Lower lobe of right lung (tissue), 2 donors: Measurements from ENCODE around the gene TARM1. TPM values are rescaled to one million over a fixed set of nuclear protein-coding genes. Genes with fewer than 3 reads are reported as not detected.

Experiments used
- ATAC-seq, 2 donors: fragments of 200-7000 bp; cut with Tn5 transposase; one replicate each; pipeline ENCODE4 v1.9.1; 2020 to 2022; ENCODE audit warnings: mild to moderate bottlenecking in 2 of 2, moderate library complexity in 2 of 2
- DNase-seq: peaks from one replicate; pipeline ENCODE4 v3.0.0-alpha.2; 2020
- H3K27ac ChIP-seq: fragments of 200-600 bp; one replicate; pipeline ENCODE4 v1.8.0; 2022
- H3K27me3 ChIP-seq: fragments of 200-600 bp; one replicate; pipeline ENCODE4 v1.8.0; 2022; ENCODE audit warnings: low read depth
- H3K36me3 ChIP-seq: fragments of 200-600 bp; one replicate; pipeline ENCODE4 v1.8.0; 2022; ENCODE audit warnings: mild to moderate bottlenecking
- H3K4me1 ChIP-seq: fragments of 200-600 bp; one replicate; pipeline ENCODE4 v1.8.0; 2022
- H3K4me3 ChIP-seq: fragments of 200-600 bp; one replicate; pipeline ENCODE4 v1.8.0; 2022; ENCODE audit warnings: mild to moderate bottlenecking
- H3K9me3 ChIP-seq: fragments of 200-600 bp; one replicate; pipeline ENCODE4 v1.8.0; 2022
- CTCF ChIP-seq: fragments of 200-600 bp; IDR thresholded peaks from one replicate; pipeline ENCODE4 v1.8.0; 2022; ENCODE audit warnings: antibody characterized with exemption, mild to moderate bottlenecking
- intact Hi-C: fragments of 100-400 bp; cut with DNase I; formaldehyde crosslinking; loops from one replicate; pipeline ENCODE4 v1.11.0; 2022
- long read RNA-seq: library from polyadenylated mRNA; unstranded; transcript quantifications from one replicate; pipeline ENCODE4 v2.0.0, GENCODE V29; 2021
- total RNA-seq: library from RNA; stranded (reverse); fragmentation: NEBNext Ultra II Directional; extraction: Animal tissue kit (Norgen Biotek cat#: 25700); gene quantifications from one replicate; pipeline ENCODE4 v1.2.1, GENCODE V29; 2021
- donor health status: DM: no; HTN: yes; CAD: no; lungs with severe emphysema.

TARM1 gene
- total RNA-seq = not detected
- long read RNA-seq = 0 reads

DNA sequence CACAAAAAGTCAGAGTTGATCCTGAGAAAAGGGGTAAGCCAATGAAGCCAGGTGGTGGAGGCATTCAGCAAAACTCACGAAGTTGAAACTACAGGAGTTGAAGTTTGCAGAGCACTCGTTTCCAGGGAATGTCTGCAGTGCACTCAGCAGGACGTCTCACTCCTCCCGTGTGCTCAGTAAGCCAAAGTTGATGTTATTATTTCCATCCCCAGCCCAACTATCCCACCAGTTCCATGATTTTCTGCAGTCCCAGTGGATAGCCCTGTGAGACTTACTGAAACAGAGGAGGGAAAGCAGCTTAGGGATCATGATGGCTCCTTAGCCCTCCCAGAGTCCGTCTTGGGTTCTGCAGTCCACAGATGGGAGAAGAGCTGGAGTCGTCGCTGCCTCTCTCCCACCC, at the start of gene TARM1:
Gene TARM1 (minus strand): TSS at position 334 of the 400 bp plus-strand sequence. CDS start 25 bp downstream, at position 309.
- DNase-seq (no peak), ATAC-seq (no peak)
- Histone ChIP-seq H3K27me3 (peaks cover 3% of the 10 kb centered on the region), H3K4me3 (no peak within 1 kb of the TSS), H3K4me1 (no peaks in the 10 kb centered on the region), H3K27ac (no peak within 1 kb of the TSS), H3K9me3 (peaks cover 9% of the 10 kb centered on the region), H3K36me3 (no peaks in the 10 kb centered on the region)
- intact Hi-C loops = no loop called here
- TF ChIP-seq CTCF = no peak

- no peak for DNase-seq
Measured at GRCh38 chr19:54129617-54129996, 48.4 kb upstream of the TARM1 start.

GRCh38 chr19:54128796-54129616, 47.8 kb upstream of the TARM1 start:
- Histone ChIP-seq H3K27ac (no peak overlapping the region), H3K27me3 (no peaks in the 10 kb centered on the region), H3K4me1 (no peaks in the 10 kb centered on the region), H3K9me3 (no peaks in the 10 kb centered on the region), H3K36me3 (peaks cover 82% of the 10 kb centered on the region), H3K4me3 (no peak overlapping the region)
- intact Hi-C loops = no loop called here
- DNase-seq = no peak
- no peak for ATAC-seq
- no peak for TF ChIP-seq CTCF

More at GRCh38 chr19:54129617-54129996, 48.4 kb upstream of the TARM1 start:
- Histone ChIP-seq H3K4me1 (no peaks in the 10 kb centered on the region), H3K9me3 (no peaks in the 10 kb centered on the region), H3K4me3 (no peak overlapping the region), H3K36me3 (peaks cover 76% of the 10 kb centered on the region), H3K27me3 (no peaks in the 10 kb centered on the region), H3K27ac (no peak overlapping the region)
- no peak for TF ChIP-seq CTCF
- intact Hi-C loops = no loop called here
- ATAC-seq = no peak

- DNase-seq (no peak), ATAC-seq (no peak)
- intact Hi-C loops = no loop called here
- peaks cover 88% of the 10 kb centered on the region for H3K36me3 ChIP-seq
- no peaks in the 10 kb centered on the region for H3K9me3 ChIP-seq
- H3K4me1 ChIP-seq = no peaks in the 10 kb centered on the region
- TF ChIP-seq CTCF = no peak
- H3K4me3 ChIP-seq = no peak overlapping the region
- no peaks in the 10 kb centered on the region for H3K27me3 ChIP-seq
- no peak overlapping the region for H3K27ac ChIP-seq
Measured at GRCh38 chr19:54128441-54128725, 47.2 kb upstream of the TARM1 start.

DNA sequence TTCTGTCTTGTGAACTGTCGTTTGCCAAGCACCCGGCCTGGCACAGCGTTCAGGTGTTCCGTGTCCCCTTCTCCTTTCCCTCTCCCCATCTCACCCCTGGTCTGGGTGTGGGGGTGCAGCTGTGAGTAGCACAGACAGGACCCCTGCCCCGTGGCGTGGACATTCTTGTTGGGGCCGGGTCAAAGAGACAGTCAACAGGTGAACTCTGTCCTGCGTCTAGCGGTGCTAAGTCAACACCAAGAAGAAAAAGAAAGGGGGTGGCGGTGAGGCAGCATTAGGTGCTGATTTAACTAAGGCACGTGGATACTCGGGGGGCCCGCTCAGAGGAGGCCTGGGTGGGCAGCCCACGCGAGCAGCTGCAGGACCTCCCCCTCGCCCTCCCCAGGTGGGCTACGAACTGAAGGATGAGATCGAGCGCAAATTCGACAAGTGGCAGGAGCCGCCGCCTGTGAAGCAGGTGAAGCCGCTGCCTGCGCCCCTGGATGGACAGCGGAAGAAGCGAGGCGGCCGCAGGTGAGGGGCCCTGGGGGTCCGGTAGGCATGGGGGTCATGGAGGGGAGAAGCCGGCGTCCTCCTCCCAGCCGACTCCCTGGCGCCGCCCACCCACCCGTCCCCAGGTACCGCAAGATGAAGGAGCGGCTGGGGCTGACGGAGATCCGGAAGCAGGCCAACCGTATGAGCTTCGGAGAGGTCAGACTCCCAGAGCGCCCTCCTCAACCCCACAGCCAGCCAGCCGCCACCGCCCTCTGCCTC, 46.7 kb upstream of the TARM1 start:
- no peak for TF ChIP-seq CTCF
- Histone ChIP-seq H3K9me3 (no peaks in the 10 kb centered on the region), H3K27me3 (no peaks in the 10 kb centered on the region), H3K4me3 (no peak overlapping the region), H3K27ac (no peak overlapping the region), H3K36me3 (peaks cover 93% of the 10 kb centered on the region), H3K4me1 (no peaks in the 10 kb centered on the region)
- intact Hi-C loops = no loop called here
- DNase-seq = no peak
- ATAC-seq = no peak
